HL-60 (cell line): ENCODE measurements around the gene NAP1L4.

ENCODE experiments used
- DNase-seq, 2 experiments: peaks; one replicate each; pipeline ENCODE4 v3.0.0-alpha.2; 2010 to 2020; ENCODE audit warnings: low read depth in 1 of 2, low spot score in 1 of 2
- H3K27ac ChIP-seq: fragments of 250-450 bp; sonication (Bioruptor Pico); replicated peaks from 2 replicates; pipeline ENCODE4 v1.5.1; 2020; ENCODE audit warnings: mild to moderate bottlenecking, moderate library complexity
- H3K27me3 ChIP-seq: fragments of 250-450 bp; sonication (Bioruptor Pico); 2 replicates; pipeline ENCODE4 v1.5.1; 2021; ENCODE audit warnings: mild to moderate bottlenecking, moderate library complexity; ENCODE audit not compliant: insufficient read depth, poor library complexity, severe bottlenecking
- H3K4me3 ChIP-seq: replicated peaks from 2 replicates; pipeline ENCODE4 v1.5.1; 2011; ENCODE audit warnings: mild to moderate bottlenecking, control low read depth, low read length; ENCODE audit not compliant: insufficient read depth
- CTCF ChIP-seq: IDR thresholded peaks from one replicate; pipeline ENCODE4 v1.5.1; 2011; ENCODE audit warnings: low read length, control low read depth, inconsistent platforms; ENCODE audit not compliant: insufficient read depth
- GABPA ChIP-seq: IDR thresholded peaks from 2 replicates; pipeline ENCODE4 v1.6.1; 2012; ENCODE audit warnings: low read depth
- POLR2AphosphoS5 ChIP-seq: IDR thresholded peaks from 2 replicates; pipeline ENCODE4 v1.6.1; 2012; ENCODE audit warnings: low read depth
- REST ChIP-seq: IDR thresholded peaks from 2 replicates; pipeline ENCODE4 v1.6.1; 2012; ENCODE audit warnings: low read depth; ENCODE audit not compliant: insufficient replicate concordance
- SPI1 ChIP-seq: IDR thresholded peaks from 2 replicates; pipeline ENCODE4 v1.6.1; 2012; ENCODE audit warnings: low read depth, mild to moderate bottlenecking, borderline replicate concordance

Gene NAP1L4

DNA sequence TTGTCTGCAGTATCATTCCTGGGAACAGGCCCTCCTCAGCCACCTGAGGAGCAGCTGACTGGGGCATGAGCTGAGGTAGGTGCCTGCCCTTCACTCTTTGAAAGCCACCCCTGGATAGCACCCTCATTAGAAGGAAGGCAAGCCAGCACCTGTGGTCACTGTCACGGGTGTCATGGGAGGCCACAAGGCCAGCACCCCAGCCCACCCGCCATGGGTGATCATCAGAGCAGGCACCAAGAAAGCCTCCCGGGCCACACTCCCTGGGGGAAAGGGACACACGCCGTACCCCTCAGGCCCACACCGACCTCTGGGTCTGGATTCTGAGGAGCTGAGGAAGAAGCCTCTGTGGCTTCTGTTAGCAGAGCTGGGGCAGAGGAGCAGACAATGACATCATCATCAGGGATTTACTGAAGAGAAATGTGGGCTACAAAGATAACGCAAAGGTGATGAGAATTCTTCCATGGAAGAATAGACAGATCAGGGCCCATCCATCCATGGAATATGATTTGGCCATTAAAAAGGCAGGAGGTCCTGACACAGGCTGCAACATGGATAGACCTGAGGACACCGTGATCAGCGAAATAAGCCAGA is 16.7 kb upstream of the NAP1L4 start:
- no peak for TF ChIP-seq REST
- TF ChIP-seq CTCF: no peak
- TF ChIP-seq POLR2AphosphoS5: no peak
- TF ChIP-seq GABPA: no peak
- TF ChIP-seq SPI1: no peak
- Histone ChIP-seq H3K27me3 (no peaks in the 10 kb centered on the region), H3K27ac (no peak overlapping the region), H3K4me3 (no peak overlapping the region)
- DNase-seq: no peak

DNA sequence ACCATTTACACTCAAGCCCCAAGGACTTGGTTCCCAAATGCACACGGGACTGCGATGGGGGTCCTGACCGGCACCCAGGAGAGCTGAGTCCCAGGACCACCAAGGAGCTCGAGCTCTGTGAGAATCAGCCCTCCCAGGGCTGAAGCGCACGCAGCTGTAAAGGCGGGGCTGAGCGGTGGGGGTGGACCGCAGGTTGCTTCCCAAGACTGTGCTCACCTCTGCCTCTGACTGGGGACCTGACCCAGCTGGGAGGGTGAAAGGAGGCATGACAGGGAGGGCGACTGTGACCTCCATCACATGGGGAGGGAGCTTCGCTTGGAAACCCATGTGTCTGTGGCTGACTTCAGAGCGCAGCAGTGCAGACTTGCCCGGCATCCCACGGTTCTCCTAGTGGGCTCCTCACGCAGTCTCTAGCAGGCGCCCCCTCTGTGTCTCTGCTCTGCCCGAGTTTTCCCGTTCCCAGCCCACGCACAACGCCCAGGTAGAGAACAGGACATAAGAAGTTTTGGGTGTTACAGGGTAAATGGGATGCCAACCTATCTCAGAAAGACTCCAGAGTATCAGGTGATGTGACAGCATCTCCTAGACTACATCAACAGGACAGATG is 15.4 kb upstream of the NAP1L4 start:
- no peaks in the 10 kb centered on the region for H3K27me3 ChIP-seq
- no peak overlapping the region for H3K4me3 ChIP-seq
- no peak for DNase-seq
- TF ChIP-seq REST: no peak
- no peak for TF ChIP-seq POLR2AphosphoS5
- TF ChIP-seq CTCF: no peak
- no peak for TF ChIP-seq SPI1
- TF ChIP-seq GABPA: no peak
- no peak overlapping the region for H3K27ac ChIP-seq

- no peaks in the 10 kb centered on the region for H3K27me3 ChIP-seq
- TF ChIP-seq SPI1: no peak
- no peak for TF ChIP-seq CTCF
- no peak for TF ChIP-seq GABPA
- no peak for TF ChIP-seq REST
- no peak for TF ChIP-seq POLR2AphosphoS5
- no peak overlapping the region for H3K4me3 ChIP-seq
- DNase-seq: no peak
- H3K27ac ChIP-seq: no peak overlapping the region
Observed at GRCh38 chr11:3006505-3007260, 14.6 kb upstream of the NAP1L4 start.
